GM19372 (cell line): ENCODE measurements around the gene EXOC6.
"Not testable (repeated sequence)": the region's sequence is repeated elsewhere in the genome, so short reads cannot be mapped to it uniquely, and the experiment has no call there.

Experiments
- ATAC-seq: cut with Tn5 transposase; IDR thresholded peaks from one replicate; pipeline ENCODE4 v1.9.1; 2021; ENCODE audit warnings: mild to moderate bottlenecking, low read depth, moderate library complexity; ENCODE audit not compliant: unreplicated experiment

Gene EXOC6

GRCh38 chr10:93097386-93097785, 249.1 kb downstream of the EXOC6 start:
- no peak for ATAC-seq

GRCh38 chr10:93098816-93099215, 250.5 kb downstream of the EXOC6 start:
- ATAC-seq = no peak

GRCh38 chr10:93099670-93100069, 251.3 kb downstream of the EXOC6 start:
- ATAC-seq = no peak

GRCh38 chr10:93101148-93101547, 252.8 kb downstream of the EXOC6 start:
- not testable (repeated sequence) for ATAC-seq

- no peak for ATAC-seq
These were observed 255.6 kb downstream of the EXOC6 start for GRCh38 chr10:93103953-93104352.

- no peak for ATAC-seq
These were observed 258.3 kb downstream of the EXOC6 start for GRCh38 chr10:93106631-93107072.
